Rectal smooth muscle tissue (tissue), 1 donor: ENCODE measurements around the gene CCDC197.

Experiments used
- H3K27ac ChIP-seq: one replicate; pipeline ENCODE4 v1.7.0; 2013; ENCODE audit warnings: low read depth, low read length, inconsistent platforms
- H3K27me3 ChIP-seq: one replicate; pipeline ENCODE4 v1.7.0; 2013; ENCODE audit warnings: low read length; ENCODE audit not compliant: control insufficient read depth, insufficient read depth
- H3K36me3 ChIP-seq: one replicate; pipeline ENCODE4 v1.7.0; 2013; ENCODE audit warnings: low read length; ENCODE audit not compliant: control insufficient read depth, insufficient read depth
- H3K4me1 ChIP-seq: one replicate; pipeline ENCODE4 v1.7.0; 2013; ENCODE audit warnings: low read length; ENCODE audit not compliant: control insufficient read depth, insufficient read depth
- H3K4me3 ChIP-seq: one replicate; pipeline ENCODE4 v1.7.0; 2013; ENCODE audit warnings: low read length
- H3K9ac ChIP-seq: one replicate; pipeline ENCODE4 v1.7.0; 2013; ENCODE audit warnings: low read length

Gene CCDC197

DNA sequence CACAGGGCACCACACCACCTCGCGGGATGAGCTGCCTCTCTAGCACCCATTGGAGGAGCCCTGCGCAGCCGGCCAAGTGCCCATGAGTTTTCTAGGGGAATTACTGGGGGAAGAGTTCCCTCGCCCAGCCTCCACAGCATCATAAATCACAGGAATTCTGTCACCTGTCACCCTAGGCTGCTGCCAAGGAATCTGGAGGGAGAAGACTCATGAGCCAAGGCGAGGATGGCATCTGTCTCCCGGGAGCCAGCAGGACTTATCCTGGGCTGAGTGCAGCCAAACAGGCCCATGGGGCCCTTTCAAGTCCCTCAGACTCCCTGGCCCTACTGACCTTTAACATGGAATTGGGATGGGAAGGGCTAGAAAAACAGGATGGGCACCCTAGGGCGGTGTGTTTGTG lies 21.2 kb downstream of the CCDC197 start:
- Histone ChIP-seq H3K4me1 (no peaks in the 10 kb centered on the region), H3K4me3 (no peak overlapping the region), H3K9ac (no peak overlapping the region), H3K27me3 (no peaks in the 10 kb centered on the region), H3K36me3 (no peaks in the 10 kb centered on the region), H3K27ac (no peak overlapping the region)

- H3K27ac ChIP-seq = no peak overlapping the region
- H3K27me3 ChIP-seq = no peaks in the 10 kb centered on the region
- H3K4me3 ChIP-seq = no peak overlapping the region
- H3K36me3 ChIP-seq = no peaks in the 10 kb centered on the region
- no peaks in the 10 kb centered on the region for H3K4me1 ChIP-seq
- no peak overlapping the region for H3K9ac ChIP-seq
Observed at GRCh38 chr14:94019329-94019728, 22.2 kb downstream of the CCDC197 start.

DNA sequence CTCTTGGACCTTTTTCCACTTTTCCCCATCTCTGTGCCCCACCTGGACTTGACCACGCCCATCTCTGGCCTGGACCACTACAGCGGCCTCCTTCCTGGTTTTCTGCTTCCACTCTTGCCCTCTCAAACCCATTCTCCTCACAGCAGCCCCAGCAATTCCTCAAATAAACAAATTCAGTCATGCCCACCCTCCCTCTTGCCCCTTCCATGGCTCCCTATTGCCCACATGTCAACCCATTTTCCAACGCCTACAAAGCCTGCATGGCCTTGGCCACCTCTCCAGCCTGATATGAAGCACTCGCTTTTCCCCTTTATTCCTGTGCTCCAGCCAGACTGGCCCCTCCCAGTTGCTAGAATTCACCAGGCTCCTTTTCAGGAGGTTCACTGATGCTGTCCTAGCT lies 23.2 kb downstream of the CCDC197 start:
- no peaks in the 10 kb centered on the region for H3K4me1 ChIP-seq
- no peak overlapping the region for H3K4me3 ChIP-seq
- no peak overlapping the region for H3K9ac ChIP-seq
- H3K36me3 ChIP-seq = no peaks in the 10 kb centered on the region
- H3K27ac ChIP-seq = no peak overlapping the region
- H3K27me3 ChIP-seq = no peaks in the 10 kb centered on the region

DNA sequence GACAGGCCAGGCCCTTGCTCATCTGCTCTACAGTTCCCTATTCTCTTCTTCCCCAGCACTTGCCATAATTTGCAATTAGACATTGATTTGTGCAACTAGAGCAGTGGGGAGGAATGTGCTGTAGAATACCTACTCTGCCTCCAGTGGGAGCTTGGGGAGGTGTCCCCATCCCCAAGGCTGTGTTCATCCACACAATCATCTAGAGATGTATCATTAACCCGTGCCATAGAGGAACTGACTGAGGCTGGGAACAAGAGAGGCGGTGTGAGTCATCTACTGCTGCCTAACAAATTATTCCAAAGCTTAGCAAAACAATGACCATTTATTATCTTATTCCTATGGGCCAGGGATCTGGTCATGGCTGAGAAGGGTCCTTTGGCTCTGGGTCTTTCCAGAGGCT lies 23.9 kb downstream of the CCDC197 start:
- Histone ChIP-seq H3K4me1 (no peaks in the 10 kb centered on the region), H3K27me3 (no peaks in the 10 kb centered on the region), H3K36me3 (no peaks in the 10 kb centered on the region), H3K27ac (no peak overlapping the region), H3K4me3 (no peak overlapping the region), H3K9ac (no peak overlapping the region)

DNA sequence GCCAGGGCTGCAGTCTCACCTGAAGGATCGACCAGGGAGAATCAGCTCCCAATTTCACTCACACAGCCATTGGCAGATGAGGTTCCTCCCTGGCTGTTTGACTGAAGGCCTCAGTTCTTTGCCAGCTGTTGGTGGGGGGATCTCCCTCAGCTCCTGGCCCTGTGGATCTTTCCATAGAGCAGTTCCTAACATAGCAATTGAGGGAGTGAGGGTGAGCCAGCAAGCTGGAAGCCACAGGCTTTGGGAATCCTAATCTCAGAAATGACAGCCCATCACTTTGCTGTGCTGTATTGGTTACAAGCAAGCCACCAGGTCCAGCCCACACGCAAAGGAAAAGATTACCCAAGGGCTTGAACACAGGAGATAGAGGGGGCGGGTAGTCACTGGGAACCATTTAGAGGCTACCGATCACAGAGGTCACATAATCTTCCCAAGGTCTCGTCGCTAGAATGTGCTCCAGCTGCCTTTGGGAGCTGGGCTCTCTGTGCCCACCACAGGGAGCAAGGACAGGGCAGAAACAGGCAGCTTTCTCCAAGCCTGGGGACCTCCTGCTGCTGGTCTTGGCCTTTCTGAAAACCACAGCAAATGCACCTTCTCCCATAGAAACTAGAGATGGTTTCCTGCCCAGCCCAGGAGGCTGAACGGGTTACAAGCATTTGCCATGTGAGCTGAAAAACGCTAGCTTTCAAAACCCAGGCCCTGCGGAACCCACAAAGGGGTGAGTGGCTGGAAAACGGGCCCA lies 24.5 kb downstream of the CCDC197 start:
- Histone ChIP-seq H3K36me3 (no peaks in the 10 kb centered on the region), H3K9ac (no peak overlapping the region), H3K27ac (no peak overlapping the region), H3K27me3 (no peaks in the 10 kb centered on the region), H3K4me3 (no peak overlapping the region), H3K4me1 (no peaks in the 10 kb centered on the region)

DNA sequence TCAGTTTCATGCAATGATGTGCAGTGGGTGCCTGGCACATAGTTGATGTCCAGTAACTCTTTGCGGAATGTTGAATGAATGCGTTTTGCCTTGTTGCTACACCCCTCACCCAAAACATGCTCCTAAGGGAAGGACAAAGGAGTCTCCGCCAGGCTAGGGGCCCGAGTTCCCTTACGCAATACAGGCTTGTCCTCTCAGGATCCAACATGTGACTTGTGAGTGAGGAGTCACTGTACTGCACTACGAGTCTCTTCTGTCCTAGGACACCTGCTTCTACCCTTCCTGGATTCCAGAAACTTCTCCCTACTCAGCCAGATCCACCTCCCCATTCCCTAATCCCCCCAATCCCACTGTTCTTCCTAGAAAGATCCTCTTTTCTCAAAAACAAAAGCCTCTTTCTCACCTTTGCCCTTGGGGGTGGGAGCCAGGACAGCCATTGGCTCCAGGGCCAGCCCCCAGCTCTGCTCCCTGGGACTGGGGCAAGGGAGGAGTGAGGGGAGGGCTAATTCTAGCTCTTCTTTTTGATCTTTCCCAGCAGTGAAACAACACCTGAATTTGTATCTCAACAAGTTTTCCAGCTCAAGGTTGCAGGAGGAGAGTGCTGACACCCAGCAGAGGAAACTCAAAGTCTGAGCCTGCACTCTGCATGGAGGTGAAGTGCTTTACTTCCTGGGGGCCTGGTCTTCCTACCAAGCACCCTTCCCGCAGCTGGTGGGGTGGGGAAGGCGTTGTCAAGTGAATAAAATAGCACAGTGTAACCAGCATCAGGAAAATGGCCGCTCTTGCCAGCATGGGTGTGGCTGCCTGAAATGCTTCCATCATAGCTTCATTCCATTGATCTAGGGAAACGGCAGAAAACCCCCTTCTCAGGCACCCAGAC lies 25.7 kb downstream of the CCDC197 start:
- H3K4me3 ChIP-seq = no peak overlapping the region
- H3K27me3 ChIP-seq = no peaks in the 10 kb centered on the region
- H3K4me1 ChIP-seq = no peaks in the 10 kb centered on the region
- no peaks in the 10 kb centered on the region for H3K36me3 ChIP-seq
- H3K27ac ChIP-seq = no peak overlapping the region
- H3K9ac ChIP-seq = no peak overlapping the region

DNA sequence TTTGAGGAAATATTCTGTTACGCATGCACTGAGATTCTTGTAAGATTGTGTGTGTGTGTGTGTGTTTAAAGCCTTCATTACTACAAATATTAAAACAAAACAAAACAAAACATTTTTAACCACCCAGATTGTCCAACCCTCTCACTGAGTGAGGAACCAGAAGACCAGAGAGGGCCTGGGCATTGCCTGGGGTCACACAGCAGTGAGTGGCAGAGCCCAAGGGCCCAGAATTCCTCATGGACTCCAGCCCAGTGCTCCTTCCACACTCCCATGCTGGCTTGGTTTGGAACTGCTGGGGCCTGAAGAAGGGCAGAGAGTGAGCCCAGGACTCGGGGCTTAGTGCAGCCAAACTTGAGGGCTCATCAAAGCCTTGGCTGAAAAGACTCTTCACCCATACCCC lies 27.4 kb downstream of the CCDC197 start:
- Histone ChIP-seq H3K36me3 (no peaks in the 10 kb centered on the region), H3K27me3 (no peaks in the 10 kb centered on the region), H3K4me1 (no peaks in the 10 kb centered on the region), H3K27ac (no peak overlapping the region), H3K9ac (no peak overlapping the region), H3K4me3 (no peak overlapping the region)

DNA sequence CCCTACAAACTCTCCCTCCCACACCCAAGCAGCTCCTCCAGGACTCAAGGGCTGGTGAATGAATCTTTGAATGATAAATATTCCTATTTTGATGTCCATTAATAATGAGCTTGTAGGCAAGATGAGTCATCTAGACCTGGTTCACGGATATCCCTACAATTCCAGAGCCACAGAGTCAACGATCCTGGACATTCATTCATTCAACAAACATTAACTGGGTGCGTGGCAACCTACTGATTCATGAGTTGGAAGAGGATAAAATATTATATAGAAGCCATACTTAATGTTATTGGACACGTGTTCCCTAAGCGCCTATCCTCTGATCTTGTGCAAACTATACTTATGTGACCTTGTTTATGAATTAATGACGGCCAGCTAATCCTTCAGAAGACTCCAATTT lies 28.6 kb downstream of the CCDC197 start:
- H3K36me3 ChIP-seq = no peaks in the 10 kb centered on the region
- H3K4me1 ChIP-seq = no peaks in the 10 kb centered on the region
- no peak overlapping the region for H3K4me3 ChIP-seq
- H3K27me3 ChIP-seq = no peaks in the 10 kb centered on the region
- no peak overlapping the region for H3K9ac ChIP-seq
- no peak overlapping the region for H3K27ac ChIP-seq

- no peak within 1 kb of the TSS for H3K27ac ChIP-seq
- H3K36me3 ChIP-seq = no peaks in the 10 kb centered on the region
- H3K27me3 ChIP-seq = no peaks in the 10 kb centered on the region
- peak within 1 kb of the TSS; percentile 17 for H3K9ac ChIP-seq
- no peaks in the 10 kb centered on the region for H3K4me1 ChIP-seq
- peak within 1 kb of the TSS; percentile 56 for H3K4me3 ChIP-seq
Observed at GRCh38 chr14:94026173-94026888, 29.2 kb downstream of the CCDC197 start, which contains the start of gene OTUB2. TSS of gene OTUB2 (plus strand) at chr14:94026340. CDS start at chr14:94026538, 198 bp downstream.

DNA sequence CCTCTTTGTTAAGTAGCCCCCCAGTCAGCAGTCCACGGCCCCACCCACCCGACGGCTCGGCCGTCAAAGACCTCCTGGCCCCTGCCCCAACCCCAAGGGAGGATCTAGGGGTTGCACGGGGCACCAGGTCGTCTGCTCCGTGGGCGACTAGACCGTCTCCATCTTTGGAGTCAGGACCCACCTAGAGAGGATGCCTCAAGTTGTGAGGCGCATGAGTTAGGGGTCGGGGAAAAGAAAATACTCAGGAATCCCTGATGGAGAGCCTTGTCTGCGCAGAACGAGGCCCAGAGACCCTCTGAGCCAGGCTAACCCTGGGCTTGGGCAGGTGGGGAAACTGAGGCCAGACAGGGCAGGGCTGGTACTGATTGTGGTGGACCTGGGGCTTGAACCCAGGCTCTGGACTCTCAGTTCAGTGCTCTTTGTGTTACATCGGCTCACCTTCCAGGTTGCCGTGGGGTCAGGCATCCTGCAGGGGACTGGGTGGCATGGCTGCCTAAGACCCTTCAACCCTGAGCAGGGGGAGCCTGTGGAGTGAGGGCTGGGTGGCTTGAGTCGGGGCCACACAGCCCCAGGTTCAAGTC lies 29.9 kb downstream of the CCDC197 start:
- Histone ChIP-seq H3K4me1 (no peaks in the 10 kb centered on the region), H3K27me3 (no peaks in the 10 kb centered on the region), H3K36me3 (no peaks in the 10 kb centered on the region), H3K27ac (no peak overlapping the region), H3K9ac (no peak overlapping the region), H3K4me3 (peak overlapping the region; percentile 56)

- no peak overlapping the region for H3K27ac ChIP-seq
- H3K9ac ChIP-seq = no peak overlapping the region
- H3K4me3 ChIP-seq = no peak overlapping the region
- H3K36me3 ChIP-seq = no peaks in the 10 kb centered on the region
- H3K27me3 ChIP-seq = no peaks in the 10 kb centered on the region
- H3K4me1 ChIP-seq = no peaks in the 10 kb centered on the region
Observed at GRCh38 chr14:94027566-94028449, 30.7 kb downstream of the CCDC197 start.
